ENCODE data around the gene IL17F.

The IL17F gene

GRCh38 chr6:52244400-52244799 is at the start of gene IL17F:
Gene IL17F (minus strand): TSS chr6:52244500. CDS start chr6:52244429, 71 bp downstream.
- DNase-seq = no peak

GRCh38 chr6:52293067-52293466 is 48.8 kb upstream of the IL17F start:
- no peak for DNase-seq

GRCh38 chr6:52288841-52289240 is 44.5 kb upstream of the IL17F start:
- no peak for DNase-seq

GRCh38 chr6:52288216-52288615 is 43.9 kb upstream of the IL17F start:
- DNase-seq = no peak

- peak; percentile 81 for DNase-seq
Observed at GRCh38 chr6:52286798-52287432, 42.6 kb upstream of the IL17F start.

GRCh38 chr6:52285177-52286068 is 41.1 kb upstream of the IL17F start:
- DNase-seq = peak; percentile 42

GRCh38 chr6:52284460-52285176 is 40.3 kb upstream of the IL17F start, which contains the start of gene MCM3:
Gene MCM3 (minus strand): TSS chr6:52284742. CDS start chr6:52284674, 68 bp downstream.
- peak; percentile 100 for DNase-seq

- DNase-seq = peak; percentile 81
Observed at GRCh38 chr6:52284131-52284459, 39.8 kb upstream of the IL17F start.

- DNase-seq = no peak
Observed at GRCh38 chr6:52283111-52283510, 38.8 kb upstream of the IL17F start.

GRCh38 chr6:52276130-52276529 is 31.8 kb upstream of the IL17F start:
- DNase-seq = no peak

GRCh38 chr6:52271852-52272460 is 27.7 kb upstream of the IL17F start:
- DNase-seq = no peak

- DNase-seq = peak; percentile 30
Observed at GRCh38 chr6:52263709-52264540, 19.6 kb upstream of the IL17F start.

- no peak for DNase-seq
Observed at GRCh38 chr6:52262620-52263344, 18.5 kb upstream of the IL17F start.

GRCh38 chr6:52261229-52261628 is 16.9 kb upstream of the IL17F start:
- no peak for DNase-seq

- no peak for DNase-seq
Observed at GRCh38 chr6:52260634-52261033, 16.3 kb upstream of the IL17F start.

GRCh38 chr6:52255434-52255833 is 11.1 kb upstream of the IL17F start:
- DNase-seq = no peak

- no peak for DNase-seq
Observed at GRCh38 chr6:52254731-52255378, 10.6 kb upstream of the IL17F start.

GRCh38 chr6:52253494-52253893 is 9.2 kb upstream of the IL17F start:
- no peak for DNase-seq

GRCh38 chr6:52251113-52251512 is 6.8 kb upstream of the IL17F start:
- DNase-seq = no peak

- no peak for DNase-seq
Observed at GRCh38 chr6:52249078-52249477, 4.8 kb upstream of the IL17F start.

GRCh38 chr6:52245425-52245824 is 1.1 kb upstream of the IL17F start:
- DNase-seq = no peak

Measured in NCI-H510A (cell line).